ENCODE data around the gene CLCNKB. TPM values are rescaled to one million over a fixed set of nuclear protein-coding genes. Genes with fewer than 3 reads are reported as not detected.
A peak's percentile ranks its signal among the peaks of the same experiment; 100 is the strongest.

The CLCNKB gene
- total RNA-seq, 1 donor from 2014 or later: 0.59 TPM

- no peak for TF ChIP-seq CTCF (IDR thresholded peaks at IDR 0.05; ENCODE audit: unreplicated experiment)
- Mint-ChIP-seq H3K36me3 (ENCODE audit: low read depth, unreplicated experiment) (no peaks in the 10 kb centered on the region), H3K9me3 (ENCODE audit: unreplicated experiment) (no peaks in the 10 kb centered on the region), H3K4me3 (ENCODE audit: unreplicated experiment) (no peak overlapping the region), H3K27ac (ENCODE audit: unreplicated experiment) (no peak overlapping the region), H3K4me1 (ENCODE audit: unreplicated experiment) (peaks cover 23% of the 10 kb centered on the region), H3K27me3 (ENCODE audit: unreplicated experiment) (peaks cover 19% of the 10 kb centered on the region)
- no peak for DNase-seq (ENCODE audit: low spot score)
Measured at GRCh38 chr1:16063226-16063829, 19.7 kb downstream of the CLCNKB start.

- no peak for TF ChIP-seq CTCF (IDR thresholded peaks at IDR 0.05; ENCODE audit: unreplicated experiment)
- DNase-seq (ENCODE audit: low spot score): no peak
- Mint-ChIP-seq H3K4me3 (ENCODE audit: unreplicated experiment) (peak overlapping the region; percentile 22), H3K27me3 (ENCODE audit: unreplicated experiment) (peaks cover 22% of the 10 kb centered on the region), H3K9me3 (ENCODE audit: unreplicated experiment) (no peaks in the 10 kb centered on the region), H3K4me1 (ENCODE audit: unreplicated experiment) (peaks cover 23% of the 10 kb centered on the region), H3K36me3 (ENCODE audit: low read depth, unreplicated experiment) (no peaks in the 10 kb centered on the region), H3K27ac (ENCODE audit: unreplicated experiment) (peak overlapping the region; percentile 44)
Measured at GRCh38 chr1:16063921-16064320, 20.3 kb downstream of the CLCNKB start.

- no peak for DNase-seq (ENCODE audit: low spot score)
- Mint-ChIP-seq H3K27me3 (ENCODE audit: unreplicated experiment) (peaks cover 24% of the 10 kb centered on the region), H3K4me1 (ENCODE audit: unreplicated experiment) (peaks cover 23% of the 10 kb centered on the region), H3K27ac (ENCODE audit: unreplicated experiment) (no peak overlapping the region), H3K9me3 (ENCODE audit: unreplicated experiment) (no peaks in the 10 kb centered on the region), H3K4me3 (ENCODE audit: unreplicated experiment) (no peak overlapping the region), H3K36me3 (ENCODE audit: low read depth, unreplicated experiment) (no peaks in the 10 kb centered on the region)
- TF ChIP-seq CTCF (IDR thresholded peaks at IDR 0.05; ENCODE audit: unreplicated experiment): no peak
Measured at GRCh38 chr1:16064536-16065268, 21.1 kb downstream of the CLCNKB start.

- Mint-ChIP-seq H3K27me3 (ENCODE audit: unreplicated experiment) (peaks cover 24% of the 10 kb centered on the region), H3K9me3 (ENCODE audit: unreplicated experiment) (no peaks in the 10 kb centered on the region), H3K4me3 (ENCODE audit: unreplicated experiment) (no peak overlapping the region), H3K36me3 (ENCODE audit: low read depth, unreplicated experiment) (no peaks in the 10 kb centered on the region), H3K4me1 (ENCODE audit: unreplicated experiment) (peaks cover 23% of the 10 kb centered on the region), H3K27ac (ENCODE audit: unreplicated experiment) (no peak overlapping the region)
- no peak for DNase-seq (ENCODE audit: low spot score)
- no peak for TF ChIP-seq CTCF (IDR thresholded peaks at IDR 0.05; ENCODE audit: unreplicated experiment)
Measured at GRCh38 chr1:16065269-16065576, 21.6 kb downstream of the CLCNKB start.

GRCh38 chr1:16066245-16066644, 22.7 kb downstream of the CLCNKB start:
- Mint-ChIP-seq H3K27me3 (ENCODE audit: unreplicated experiment) (peaks cover 17% of the 10 kb centered on the region), H3K4me3 (ENCODE audit: unreplicated experiment) (no peak overlapping the region), H3K9me3 (ENCODE audit: unreplicated experiment) (no peaks in the 10 kb centered on the region), H3K27ac (ENCODE audit: unreplicated experiment) (no peak overlapping the region), H3K4me1 (ENCODE audit: unreplicated experiment) (peaks cover 23% of the 10 kb centered on the region), H3K36me3 (ENCODE audit: low read depth, unreplicated experiment) (no peaks in the 10 kb centered on the region)
- no peak for TF ChIP-seq CTCF (IDR thresholded peaks at IDR 0.05; ENCODE audit: unreplicated experiment)
- no peak for DNase-seq (ENCODE audit: low spot score)

All from endothelial cell (in vitro differentiated cells).